ENCODE results near the gene GPR180. TPM values are rescaled to one million over a fixed set of nuclear protein-coding genes. Genes with fewer than 3 reads are reported as not detected.

GPR180 gene
- polyA plus RNA-seq, 1 donor from 2014 or later = 1.9 TPM

- Mint-ChIP-seq H3K27ac (no peak overlapping the region), H3K36me3 (peaks cover 8% of the 10 kb centered on the region), H3K9me3 (no peaks in the 10 kb centered on the region), H3K27me3 (no peaks in the 10 kb centered on the region), H3K4me1 (peaks cover 0 to 13% (median 10%) of the 10 kb centered on the region in 3 donors), H3K4me3 (no peak overlapping the region)
These were observed 16.0 kb upstream of the GPR180 start for GRCh38 chr13:94585543-94586101.

GRCh38 chr13:94586371-94586770, 15.3 kb upstream of the GPR180 start:
- H3K36me3 Mint-ChIP-seq = peaks cover 5% of the 10 kb centered on the region
- peaks cover 0 to 13% (median 10%) of the 10 kb centered on the region in 3 donors for H3K4me1 Mint-ChIP-seq
- H3K27me3 Mint-ChIP-seq = no peaks in the 10 kb centered on the region
- H3K9me3 Mint-ChIP-seq = no peaks in the 10 kb centered on the region
- H3K4me3 Mint-ChIP-seq = no peak overlapping the region
- H3K27ac Mint-ChIP-seq = no peak overlapping the region

- no peaks in the 10 kb centered on the region for H3K27me3 Mint-ChIP-seq
- no peak overlapping the region for H3K4me3 Mint-ChIP-seq
- no peaks in the 10 kb centered on the region for H3K9me3 Mint-ChIP-seq
- H3K4me1 Mint-ChIP-seq = peaks cover 0 to 15% (median 13%) of the 10 kb centered on the region in 3 donors
- H3K36me3 Mint-ChIP-seq = peaks cover 5% of the 10 kb centered on the region
- no peak overlapping the region for H3K27ac Mint-ChIP-seq
These were observed 13.1 kb upstream of the GPR180 start for GRCh38 chr13:94588541-94588940.

GRCh38 chr13:94590744-94591143, 10.9 kb upstream of the GPR180 start:
- peaks cover 5% of the 10 kb centered on the region for H3K36me3 Mint-ChIP-seq
- H3K9me3 Mint-ChIP-seq = no peaks in the 10 kb centered on the region
- peaks cover 18 to 34% (median 29%) of the 10 kb centered on the region in 3 donors for H3K4me1 Mint-ChIP-seq
- H3K4me3 Mint-ChIP-seq = no peak overlapping the region
- peak overlapping the region in 1 of 3 donors; percentile 14 for H3K27ac Mint-ChIP-seq
- no peaks in the 10 kb centered on the region for H3K27me3 Mint-ChIP-seq

GRCh38 chr13:94595001-94595949, 6.4 kb upstream of the GPR180 start:
- H3K36me3 Mint-ChIP-seq = peaks cover 1% of the 10 kb centered on the region
- no peaks in the 10 kb centered on the region for H3K27me3 Mint-ChIP-seq
- peak overlapping the region; percentile 88 to 94 (median 89) for H3K27ac Mint-ChIP-seq
- H3K4me1 Mint-ChIP-seq = peaks cover 22 to 35% (median 24%) of the 10 kb centered on the region in 3 donors
- H3K9me3 Mint-ChIP-seq = no peaks in the 10 kb centered on the region
- peak overlapping the region; percentile 93 to 97 (median 96) for H3K4me3 Mint-ChIP-seq

- peak within 1 kb of the TSS; percentile 93 to 97 (median 96) for H3K4me3 Mint-ChIP-seq
- peaks cover 27 to 31% (median 28%) of the 10 kb centered on the region in 3 donors for H3K4me1 Mint-ChIP-seq
- peaks cover 1% of the 10 kb centered on the region for H3K36me3 Mint-ChIP-seq
- H3K9me3 Mint-ChIP-seq = no peaks in the 10 kb centered on the region
- H3K27me3 Mint-ChIP-seq = no peaks in the 10 kb centered on the region
- H3K27ac Mint-ChIP-seq = peak within 1 kb of the TSS; percentile 88 to 94 (median 89)
These were observed 5.6 kb upstream of the GPR180 start, which contains the start of gene TGDS for GRCh38 chr13:94595950-94596574. TSS of gene TGDS (minus strand) at chr13:94596152. CDS start at chr13:94596136, 16 bp downstream.

GRCh38 chr13:94596575-94596971, 5.1 kb upstream of the GPR180 start:
- H3K4me1 Mint-ChIP-seq = peaks cover 28 to 35% (median 29%) of the 10 kb centered on the region in 3 donors
- H3K27ac Mint-ChIP-seq = peak overlapping the region; percentile 39 to 94 (median 88)
- peak overlapping the region; percentile 93 to 97 (median 96) for H3K4me3 Mint-ChIP-seq
- H3K9me3 Mint-ChIP-seq = no peaks in the 10 kb centered on the region
- no peaks in the 10 kb centered on the region for H3K27me3 Mint-ChIP-seq
- peaks cover 1% of the 10 kb centered on the region for H3K36me3 Mint-ChIP-seq

- peaks cover 1% of the 10 kb centered on the region for H3K36me3 Mint-ChIP-seq
- H3K4me3 Mint-ChIP-seq = peak overlapping the region in 1 of 4 donors; percentile 89
- H3K4me1 Mint-ChIP-seq = peaks cover 33 to 46% (median 36%) of the 10 kb centered on the region in 3 donors
- H3K27me3 Mint-ChIP-seq = no peaks in the 10 kb centered on the region
- no peaks in the 10 kb centered on the region for H3K9me3 Mint-ChIP-seq
- peak overlapping the region in 2 of 3 donors; percentile 17 to 33 for H3K27ac Mint-ChIP-seq
These were observed 3.4 kb upstream of the GPR180 start for GRCh38 chr13:94598281-94598680.

- peaks cover 24 to 34% (median 25%) of the 10 kb centered on the region in 3 donors for H3K4me1 Mint-ChIP-seq
- no peaks in the 10 kb centered on the region for H3K9me3 Mint-ChIP-seq
- no peak overlapping the region for H3K27ac Mint-ChIP-seq
- H3K36me3 Mint-ChIP-seq = peaks cover 1% of the 10 kb centered on the region
- H3K27me3 Mint-ChIP-seq = no peaks in the 10 kb centered on the region
- H3K4me3 Mint-ChIP-seq = peak overlapping the region in 2 of 4 donors; percentile 23 to 98
These were observed 1.8 kb upstream of the GPR180 start for GRCh38 chr13:94599877-94600276.

GRCh38 chr13:94602467-94602866, 810 bp downstream of the GPR180 start:
- Mint-ChIP-seq H3K4me1 (peaks cover 12 to 21% (median 16%) of the 10 kb centered on the region in 3 donors), H3K4me3 (peak overlapping the region; percentile 86 to 98 (median 94)), H3K9me3 (no peaks in the 10 kb centered on the region), H3K27me3 (no peaks in the 10 kb centered on the region), H3K27ac (peak overlapping the region; percentile 16 to 39 (median 31)), H3K36me3 (peaks cover 1% of the 10 kb centered on the region)

GRCh38 chr13:94607056-94607455, 5.4 kb downstream of the GPR180 start:
- Mint-ChIP-seq H3K9me3 (no peaks in the 10 kb centered on the region), H3K27me3 (no peaks in the 10 kb centered on the region), H3K27ac (no peak overlapping the region), H3K4me3 (no peak overlapping the region), H3K4me1 (peaks cover 10 to 15% (median 15%) of the 10 kb centered on the region in 3 donors), H3K36me3 (no peaks in the 10 kb centered on the region)

GRCh38 chr13:94607939-94608338, 6.3 kb downstream of the GPR180 start:
- no peak overlapping the region for H3K4me3 Mint-ChIP-seq
- H3K9me3 Mint-ChIP-seq = no peaks in the 10 kb centered on the region
- no peaks in the 10 kb centered on the region for H3K27me3 Mint-ChIP-seq
- H3K4me1 Mint-ChIP-seq = peaks cover 4 to 9% (median 7%) of the 10 kb centered on the region in 3 donors
- no peaks in the 10 kb centered on the region for H3K36me3 Mint-ChIP-seq
- peak overlapping the region in 1 of 3 donors; percentile 17 for H3K27ac Mint-ChIP-seq

- Mint-ChIP-seq H3K27ac (no peak overlapping the region), H3K4me3 (no peak overlapping the region), H3K4me1 (peaks cover 2 to 6% (median 4%) of the 10 kb centered on the region in 3 donors), H3K36me3 (no peaks in the 10 kb centered on the region), H3K9me3 (no peaks in the 10 kb centered on the region), H3K27me3 (no peaks in the 10 kb centered on the region)
These were observed 6.9 kb downstream of the GPR180 start for GRCh38 chr13:94608586-94608985.

GRCh38 chr13:94609196-94609595, 7.5 kb downstream of the GPR180 start:
- no peak overlapping the region for H3K4me3 Mint-ChIP-seq
- H3K9me3 Mint-ChIP-seq = no peaks in the 10 kb centered on the region
- H3K27ac Mint-ChIP-seq = no peak overlapping the region
- no peaks in the 10 kb centered on the region for H3K27me3 Mint-ChIP-seq
- H3K36me3 Mint-ChIP-seq = no peaks in the 10 kb centered on the region
- H3K4me1 Mint-ChIP-seq = peaks cover 3 to 6% (median 4%) of the 10 kb centered on the region in 3 donors

GRCh38 chr13:94610475-94610874, 8.8 kb downstream of the GPR180 start:
- Mint-ChIP-seq H3K4me3 (no peak overlapping the region), H3K27me3 (no peaks in the 10 kb centered on the region), H3K36me3 (no peaks in the 10 kb centered on the region), H3K4me1 (peaks cover 3 to 10% (median 5%) of the 10 kb centered on the region in 3 donors), H3K27ac (no peak overlapping the region), H3K9me3 (no peaks in the 10 kb centered on the region)

All from IgD-negative memory B cell (primary cell).